Heart left ventricle (tissue), 13 donors: ENCODE results near the gene HMGA1.

Experiments used
- POLR2A ChIP-seq, 2 donors: fragments of 450-650 bp; IDR thresholded peaks; one replicate each; pipeline ENCODE4 v1.6.1; 2017; ENCODE audit warnings: antibody characterized with exemption in 2 of 2, mild to moderate bottlenecking in 2 of 2, moderate library complexity in 2 of 2
- TF ChIP-seq, protein P1 (sequence below), 12 donors: fragments of 200-600 bp; sonication (generic) in 4 of 12; IDR thresholded peaks; one replicate each; pipeline versions ENCODE4 v1.5.0 to v1.8.0; 2018 to 2022; ENCODE audit warnings: antibody characterized with exemption in 12 of 12, mild to moderate bottlenecking in 5 of 12
- donor health status: ischemic (EF 13 %, LVEDD 7.1; RV severe dilation, severe dysfunction).
- donor health status: DM: no; HTN: yes; CAD: no.
- donor health status: DM: no; HTN: no; CAD: no.
- donor health status: ischemic (EF 25% LVEDD 6.9; RV normal size, moderate dysfunction).
- donor health status: ischemic (EF 25% LVEDD 5.7; RV mildly dilated, moderate dysfunction).
- donor health status: ischemic (EF 35%, LVEDD 5.7; RV mildly dilated, moderate dysfunction).
- donor health status: nonischemic (EF 11% LVEDD 7.7; RV severe dilation, severe dysfunction).
- donor health status: DM: yes; HTN: yes; CAD: no.
- donor health status: PGD.
- donor health status: ischemic (EF 29% LVEDD 5.4; RV normal size, mild dysfunction).
- donor health status: nonischemic (EF 23%, LVEDD 6.1; RV moderate dilation, normal function).

DNA sequence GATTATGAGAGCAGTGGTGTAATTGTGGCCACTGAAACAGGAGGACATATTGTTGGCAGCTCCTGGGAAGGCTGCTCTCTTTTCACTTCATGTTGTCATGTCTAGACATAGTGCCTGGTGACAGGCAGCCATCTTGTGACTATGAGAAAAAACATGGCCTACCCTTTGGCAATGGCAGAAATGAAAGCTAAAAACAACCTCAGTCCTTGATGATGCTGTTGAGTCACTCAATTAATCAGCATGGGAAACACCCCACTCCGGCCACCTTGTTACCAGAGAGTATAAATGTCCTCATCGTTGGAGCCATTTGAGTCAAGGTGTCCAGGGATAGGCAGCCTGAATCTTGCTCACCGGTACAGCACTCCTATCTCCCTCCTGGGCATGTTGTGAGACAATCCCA, 31.2 kb upstream of the HMGA1 start:
- TF ChIP-seq, protein P1, sequence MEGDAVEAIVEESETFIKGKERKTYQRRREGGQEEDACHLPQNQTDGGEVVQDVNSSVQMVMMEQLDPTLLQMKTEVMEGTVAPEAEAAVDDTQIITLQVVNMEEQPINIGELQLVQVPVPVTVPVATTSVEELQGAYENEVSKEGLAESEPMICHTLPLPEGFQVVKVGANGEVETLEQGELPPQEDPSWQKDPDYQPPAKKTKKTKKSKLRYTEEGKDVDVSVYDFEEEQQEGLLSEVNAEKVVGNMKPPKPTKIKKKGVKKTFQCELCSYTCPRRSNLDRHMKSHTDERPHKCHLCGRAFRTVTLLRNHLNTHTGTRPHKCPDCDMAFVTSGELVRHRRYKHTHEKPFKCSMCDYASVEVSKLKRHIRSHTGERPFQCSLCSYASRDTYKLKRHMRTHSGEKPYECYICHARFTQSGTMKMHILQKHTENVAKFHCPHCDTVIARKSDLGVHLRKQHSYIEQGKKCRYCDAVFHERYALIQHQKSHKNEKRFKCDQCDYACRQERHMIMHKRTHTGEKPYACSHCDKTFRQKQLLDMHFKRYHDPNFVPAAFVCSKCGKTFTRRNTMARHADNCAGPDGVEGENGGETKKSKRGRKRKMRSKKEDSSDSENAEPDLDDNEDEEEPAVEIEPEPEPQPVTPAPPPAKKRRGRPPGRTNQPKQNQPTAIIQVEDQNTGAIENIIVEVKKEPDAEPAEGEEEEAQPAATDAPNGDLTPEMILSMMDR (IDR thresholded peaks at IDR 0.05) = no peak
- TF ChIP-seq POLR2A (IDR thresholded peaks at IDR 0.05) = no peak
